K562 (cell line): ENCODE results near the gene CLDN7. TPM values are rescaled to one million over a fixed set of nuclear protein-coding genes. Genes with fewer than 3 reads are reported as not detected.

Experiments
- BACH1 ChIP-seq: fragments of 200-800 bp; sonication (Bioruptor generic); IDR thresholded peaks from 2 replicates; pipeline ENCODE4 v1.6.1; 2016; ENCODE audit warnings: missing genetic modification characterization, missing compliant biosample characterization
- CHAMP1 ChIP-seq: fragments of 450-650 bp; IDR thresholded peaks from 2 replicates; pipeline ENCODE4 v1.6.1; 2016; ENCODE audit warnings: mild to moderate bottlenecking
- CREB1 ChIP-seq, 2 experiments: sonication (generic) in 1 of 2; formaldehyde crosslinking in 1 of 2; IDR thresholded peaks; 2 replicates each; pipeline versions ENCODE4 v1.6.1 to v1.8.0; 2012 to 2022; ENCODE audit warnings: inconsistent platforms in 1 of 2, mild to moderate bottlenecking in 1 of 2, missing genetic modification reagents in 1 of 2, moderate library complexity in 1 of 2
- ELK1 ChIP-seq: sonication (generic); formaldehyde crosslinking; IDR thresholded peaks from 2 replicates; pipeline ENCODE4 v1.8.1; 2022; ENCODE audit warnings: missing genetic modification reagents
- FOXA3 ChIP-seq, 2 experiments: fragments of 450-650 bp in 1 of 2; sonication (generic) in 1 of 2; formaldehyde crosslinking; IDR thresholded peaks in 1 of 2; conservative IDR thresholded peaks in 1 of 2; 2 replicates each; pipeline versions ENCODE4 v1.4.0 to v1.8.0; 2020 to 2022; ENCODE audit warnings: mild to moderate bottlenecking in 2 of 2, missing genetic modification reagents in 1 of 2
- KHSRP ChIP-seq: fragments of 450-650 bp; IDR thresholded peaks from 2 replicates; pipeline ENCODE4 v1.6.1; 2017
- MXI1 ChIP-seq: IDR thresholded peaks from 2 replicates; pipeline ENCODE4 v1.6.1; 2011; ENCODE audit warnings: low read depth, mild to moderate bottlenecking, improper control_type of control experiment, low read length
- RERE ChIP-seq: sonication (generic); formaldehyde crosslinking; IDR thresholded peaks from 2 replicates; pipeline ENCODE4 v1.8.0; 2023; ENCODE audit warnings: missing genetic modification reagents, mild to moderate bottlenecking, borderline replicate concordance
- SIRT6 ChIP-seq: IDR thresholded peaks from one replicate; pipeline ENCODE4 v1.6.1; 2012; ENCODE audit warnings: low read depth, mild to moderate bottlenecking, control low read depth, inconsistent platforms, low read length, moderate library complexity
- TFAP4 ChIP-seq: sonication (generic); formaldehyde crosslinking; IDR thresholded peaks from 2 replicates; pipeline ENCODE4 v1.8.0; 2022; ENCODE audit warnings: missing genetic modification reagents, mild to moderate bottlenecking, moderate library complexity, borderline replicate concordance
- USF2 ChIP-seq: sonication (generic); formaldehyde crosslinking; IDR thresholded peaks from 2 replicates; pipeline ENCODE4 v1.5.0; 2020; ENCODE audit warnings: missing genetic modification reagents
- ZNF184 ChIP-seq: sonication (generic); formaldehyde crosslinking; IDR thresholded peaks from 2 replicates; pipeline ENCODE4 v1.5.0; 2020; ENCODE audit warnings: missing genetic modification reagents
- ZNF23 ChIP-seq: fragments of 250-450 bp; sonication (Bioruptor Pico); IDR thresholded peaks from 2 replicates; pipeline ENCODE4 v1.4.0; 2020; ENCODE audit warnings: mild to moderate bottlenecking
- ZNF311 ChIP-seq: fragments of 250-450 bp; sonication (Bioruptor Pico); IDR thresholded peaks from 2 replicates; pipeline ENCODE4 v1.4.0; 2020; ENCODE audit warnings: mild to moderate bottlenecking, moderate library complexity
- polyA plus RNA-seq, 8 experiments: library from polyadenylated mRNA; depleted of rRNA in 4 of 8; stranded (reverse) in 5 of 8; unstranded in 3 of 8; fragments of >200 nt; fragmentation: Nextera tagmentation in 2 of 8; fragmentation: Illumina TruSeq in 1 of 8; extraction: Ambion mirVana in 2 of 8; extraction: Trizol in 1 of 8; gene quantifications; 2 replicates each; pipeline versions ENCODE4 v1.2.1 to v1.2.3, GENCODE V29; 2011 to 2014; ENCODE audit warnings: inconsistent platforms in 1 of 8, missing spikeins in 1 of 8
- total RNA-seq, 7 experiments: library from RNA; depleted of rRNA in 6 of 7; stranded (reverse); fragments of >200 nt in 6 of 7; fragmentation: Illumina TruSeq in 2 of 7; extraction: Trizol in 2 of 7; gene quantifications; 2 replicates each; pipeline versions ENCODE4 v1.2.1 to v1.2.3, GENCODE V29; 2011 to 2021; ENCODE audit warnings: low replicate concordance in 1 of 7

Gene CLDN7
- total and polyA plus RNA-seq, 9 of the 15 experiments (the other 6 are each of a cell fraction or from before 2014, with no cell fraction given): 2.2 to 14.5 (median 7.6) TPM

GRCh38 chr17:7234083-7234951 lies 28.0 kb downstream of the CLDN7 start, which contains the start of gene DVL2 (continued):
- TF ChIP-seq FOXA3 (CRISPR knock-in tag; conservative IDR thresholded peaks at IDR 0.05 in 1 of 2, IDR thresholded peaks at IDR 0.05 in 1 of 2) (no peak), CREB1 (IDR thresholded peaks at IDR 0.05) (peak; percentile 28), CREB1 (CRISPR knock-in tag; IDR thresholded peaks at IDR 0.05) (0 out of 2 replicates have a peak, but pooled peaks have one; percentile 9), SIRT6 (no peak), ELK1 (no peak), RERE (no peak), CHAMP1 (no peak), ZNF184 (no peak), KHSRP (no peak), ZNF23 (no peak), BACH1 (tag) (no peak; the same call in 1 of the 2 replicates), TFAP4 (peak; percentile 80; the same call in 1 of the 2 replicates), MXI1 (no peak), ZNF311 (CRISPR knock-in tag) (no peak), USF2 (peak; percentile 99)
